Neutrophil (primary cell): ENCODE data around the gene NIPSNAP3A.

Experiments used
- H3K27ac ChIP-seq: fragments of 200-600 bp; sonication (generic); 2 replicates; pipeline ENCODE4 v1.5.1; 2016; ENCODE audit warnings: mild to moderate bottlenecking, moderate library complexity
- H3K27me3 ChIP-seq: fragments of 200-600 bp; sonication (generic); 2 replicates; pipeline ENCODE4 v1.6.0; 2016; ENCODE audit warnings: mild to moderate bottlenecking
- H3K36me3 ChIP-seq: fragments of 200-600 bp; sonication (generic); 2 replicates; pipeline ENCODE4 v1.5.1; 2017
- H3K4me1 ChIP-seq, 2 experiments: fragments of 200-600 bp in 1 of 2; sonication (generic) in 1 of 2; 1 replicate in 1 of 2; 2 replicates in 1 of 2; pipeline versions ENCODE4 v1.5.1 to v1.6.1; 2013 to 2016; ENCODE audit warnings: low read depth in 1 of 2, low read length in 1 of 2, mild to moderate bottlenecking in 1 of 2, moderate library complexity in 1 of 2; ENCODE audit not compliant: control insufficient read depth in 1 of 2, insufficient read depth in 1 of 2
- H3K4me3 ChIP-seq, 2 experiments: fragments of 200-600 bp in 1 of 2; sonication (generic) in 1 of 2; 1 replicate in 1 of 2; 2 replicates in 1 of 2; pipeline ENCODE4 v1.5.1; 2013 to 2016; ENCODE audit warnings: low read depth in 1 of 2, low read length in 1 of 2, mild to moderate bottlenecking in 1 of 2, moderate library complexity in 1 of 2
- H3K9me3 ChIP-seq: fragments of 200-600 bp; sonication (generic); 2 replicates; pipeline ENCODE4 v1.5.1; 2016
- TF ChIP-seq, protein P1 (sequence below): fragments of 200-600 bp; sonication (generic); IDR thresholded peaks from 2 replicates; pipeline ENCODE4 v1.5.1; 2016; ENCODE audit warnings: antibody characterized with exemption

NIPSNAP3A gene

DNA sequence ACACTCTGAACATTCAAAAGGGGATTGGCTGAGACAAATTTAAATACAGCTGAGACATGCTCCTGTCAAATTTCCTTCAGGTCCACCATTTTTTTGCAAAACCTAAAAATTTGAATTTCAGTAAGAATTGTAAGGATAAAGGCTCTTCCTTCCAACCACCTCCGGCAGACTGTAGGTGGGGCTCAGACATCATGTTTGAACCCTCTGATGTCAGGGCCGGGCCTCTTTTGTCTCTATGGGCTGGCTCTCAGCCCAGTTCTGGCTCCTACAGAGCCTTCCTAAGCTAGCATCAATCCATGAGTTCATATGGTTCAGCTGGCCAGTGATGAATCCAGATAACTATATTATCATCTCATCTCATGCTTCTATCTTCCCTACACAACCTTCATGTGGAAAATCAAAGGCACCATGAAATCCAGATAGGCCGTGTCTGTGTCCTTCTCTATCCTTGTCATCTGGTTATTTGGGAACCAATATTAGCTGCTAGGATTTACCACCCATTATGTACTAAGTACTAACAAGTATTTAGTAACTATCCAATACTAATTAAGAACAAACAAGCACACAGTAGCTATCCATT lies 60.6 kb downstream of the NIPSNAP3A start:
- H3K9me3 ChIP-seq, result no peaks in the 10 kb centered on the region
- TF ChIP-seq, protein P1, sequence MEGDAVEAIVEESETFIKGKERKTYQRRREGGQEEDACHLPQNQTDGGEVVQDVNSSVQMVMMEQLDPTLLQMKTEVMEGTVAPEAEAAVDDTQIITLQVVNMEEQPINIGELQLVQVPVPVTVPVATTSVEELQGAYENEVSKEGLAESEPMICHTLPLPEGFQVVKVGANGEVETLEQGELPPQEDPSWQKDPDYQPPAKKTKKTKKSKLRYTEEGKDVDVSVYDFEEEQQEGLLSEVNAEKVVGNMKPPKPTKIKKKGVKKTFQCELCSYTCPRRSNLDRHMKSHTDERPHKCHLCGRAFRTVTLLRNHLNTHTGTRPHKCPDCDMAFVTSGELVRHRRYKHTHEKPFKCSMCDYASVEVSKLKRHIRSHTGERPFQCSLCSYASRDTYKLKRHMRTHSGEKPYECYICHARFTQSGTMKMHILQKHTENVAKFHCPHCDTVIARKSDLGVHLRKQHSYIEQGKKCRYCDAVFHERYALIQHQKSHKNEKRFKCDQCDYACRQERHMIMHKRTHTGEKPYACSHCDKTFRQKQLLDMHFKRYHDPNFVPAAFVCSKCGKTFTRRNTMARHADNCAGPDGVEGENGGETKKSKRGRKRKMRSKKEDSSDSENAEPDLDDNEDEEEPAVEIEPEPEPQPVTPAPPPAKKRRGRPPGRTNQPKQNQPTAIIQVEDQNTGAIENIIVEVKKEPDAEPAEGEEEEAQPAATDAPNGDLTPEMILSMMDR, result no peak
- no peaks in the 10 kb centered on the region for H3K4me1 ChIP-seq
- H3K27me3 ChIP-seq, result no peaks in the 10 kb centered on the region
- H3K4me3 ChIP-seq, result no peak overlapping the region
- H3K36me3 ChIP-seq, result peaks cover 98% of the 10 kb centered on the region
- H3K27ac ChIP-seq, result no peak overlapping the region
